HFFc6 (cell line): ENCODE data around the gene TEDC1. TPM values are rescaled to one million over a fixed set of nuclear protein-coding genes. Genes with fewer than 3 reads are reported as not detected.

Experiments
- DNase-seq: peaks from one replicate; pipeline ENCODE4 v3.0.0-alpha.2; 2018
- H3K27ac Mint-ChIP-seq: 2 replicates; pipeline ENCODE4 v1.8.0; 2020; ENCODE audit warnings: mild to moderate bottlenecking, mixed read lengths
- H3K27me3 Mint-ChIP-seq: 2 replicates; pipeline ENCODE4 v1.8.0; 2021; ENCODE audit warnings: mild to moderate bottlenecking, moderate library complexity, mixed read lengths; ENCODE audit not compliant: insufficient read depth
- H3K36me3 Mint-ChIP-seq: 2 replicates; pipeline ENCODE4 v1.8.0; 2021; ENCODE audit warnings: low read depth, mixed read lengths
- H3K4me1 Mint-ChIP-seq: 2 replicates; pipeline ENCODE4 v1.8.0; 2020; ENCODE audit warnings: low read depth, mixed read lengths
- H3K4me3 Mint-ChIP-seq: 2 replicates; pipeline ENCODE4 v1.8.0; 2020; ENCODE audit warnings: mild to moderate bottlenecking, moderate library complexity, mixed read lengths
- H3K9me3 Mint-ChIP-seq: 2 replicates; pipeline ENCODE4 v1.8.0; 2020; ENCODE audit warnings: mild to moderate bottlenecking, mixed read lengths
- long read RNA-seq: library from polyadenylated mRNA; unstranded; transcript quantifications from one replicate; pipeline ENCODE4 v2.0.0, GENCODE V29; 2019
- total RNA-seq, 6 experiments: library from RNA; stranded (reverse); fragmentation: NEBNext Ultra II Directional; extraction: Animal tissue kit (Norgen Biotek cat#: 25700); gene quantifications; 2 replicates in 1 of 6; 3 replicates in 5 of 6; pipeline ENCODE4 v1.2.3, GENCODE V29; 2021
- TF ChIP-seq, protein P1 (sequence below): fragments of 200-600 bp; sonication (generic); IDR thresholded peaks from 2 replicates; pipeline ENCODE4 v1.5.0; 2021; ENCODE audit warnings: antibody characterized with exemption, mild to moderate bottlenecking

Gene TEDC1, protein sequence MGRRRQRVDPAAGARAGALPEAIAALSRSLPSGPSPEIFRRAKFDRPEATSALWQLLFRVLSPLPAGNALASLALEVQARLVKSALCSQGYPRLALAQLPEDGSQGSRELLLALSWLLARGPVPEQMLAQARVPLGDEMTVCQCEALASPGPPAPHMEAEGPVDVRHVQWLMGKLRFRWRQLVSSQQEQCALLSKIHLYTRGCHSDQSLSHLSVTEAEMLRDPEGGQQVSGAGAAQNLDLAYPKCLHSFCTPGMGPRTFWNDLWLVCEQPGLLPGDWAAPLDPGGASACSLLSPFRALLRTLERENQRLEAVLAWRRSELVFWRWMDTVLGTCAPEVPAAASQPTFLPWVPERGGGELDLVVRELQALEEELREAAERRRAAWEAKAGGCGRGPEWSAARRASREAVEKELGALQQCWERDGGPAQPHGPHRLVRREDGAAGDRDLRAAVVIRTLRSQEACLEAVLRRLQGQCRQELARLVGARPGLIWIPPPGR
- total RNA-seq: 10 to 100 TPM in 5 of 6 experiments, 1 to 10 TPM in 1; 9.1 to 12.9 (median 12.7) TPM
- long read RNA-seq, partial matches to known transcripts: 0 of 5 reads
- long read RNA-seq, other reads (novel, unspliced or antisense): 2 of 5 reads

DNA sequence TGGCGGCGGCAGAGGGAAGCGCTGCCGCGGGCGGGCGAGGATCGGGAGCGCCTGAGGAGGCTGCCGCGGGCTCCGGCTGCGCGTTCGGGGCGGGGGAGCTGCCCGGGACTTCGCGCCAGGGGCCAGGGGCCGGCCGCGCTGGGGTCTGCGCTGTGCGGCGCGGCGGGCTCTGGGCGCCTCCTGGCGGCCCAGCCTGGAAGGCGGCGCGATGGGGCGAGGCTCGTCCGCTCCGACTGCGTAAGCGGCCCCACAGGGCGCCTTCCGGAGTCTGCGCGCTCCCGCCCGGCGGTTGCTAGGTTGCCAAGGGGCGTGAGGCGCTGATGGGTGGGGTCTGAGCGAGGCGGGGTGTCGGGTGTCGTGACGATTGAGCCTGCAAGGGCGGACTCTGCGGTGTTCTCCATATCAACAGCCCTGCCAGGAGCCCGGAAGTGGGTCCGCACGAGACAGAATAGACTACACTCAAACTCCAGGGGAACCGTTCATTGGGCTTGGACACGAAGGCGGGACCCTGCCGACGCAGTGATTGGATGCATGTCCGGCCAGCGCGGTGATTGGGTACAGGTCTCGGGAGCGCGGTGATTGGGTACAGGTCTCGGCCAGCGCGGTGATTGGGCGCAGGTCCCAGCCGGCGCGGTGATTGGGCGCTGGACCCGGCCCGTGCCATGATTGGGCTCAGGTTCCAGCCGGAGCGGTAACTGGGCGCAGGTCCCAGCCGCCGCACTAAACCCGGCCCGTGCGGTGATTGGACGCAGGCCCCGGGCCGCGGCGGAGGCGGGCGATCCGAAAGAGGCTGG is at the start of gene TEDC1:
TEDC1 (plus strand) TSS at position 675 of the 794 bp plus-strand sequence. CDS start 130 bp downstream, outside the sequence.
- Mint-ChIP-seq H3K4me3 (peak within 1 kb of the TSS; percentile 87), H3K27me3 (peaks cover 7% of the 10 kb centered on the region), H3K9me3 (no peaks in the 10 kb centered on the region), H3K27ac (peak within 1 kb of the TSS; percentile 89), H3K36me3 (no peaks in the 10 kb centered on the region), H3K4me1 (peaks cover 11% of the 10 kb centered on the region)
- peak; percentile 100 for DNase-seq
- TF ChIP-seq, protein P1, sequence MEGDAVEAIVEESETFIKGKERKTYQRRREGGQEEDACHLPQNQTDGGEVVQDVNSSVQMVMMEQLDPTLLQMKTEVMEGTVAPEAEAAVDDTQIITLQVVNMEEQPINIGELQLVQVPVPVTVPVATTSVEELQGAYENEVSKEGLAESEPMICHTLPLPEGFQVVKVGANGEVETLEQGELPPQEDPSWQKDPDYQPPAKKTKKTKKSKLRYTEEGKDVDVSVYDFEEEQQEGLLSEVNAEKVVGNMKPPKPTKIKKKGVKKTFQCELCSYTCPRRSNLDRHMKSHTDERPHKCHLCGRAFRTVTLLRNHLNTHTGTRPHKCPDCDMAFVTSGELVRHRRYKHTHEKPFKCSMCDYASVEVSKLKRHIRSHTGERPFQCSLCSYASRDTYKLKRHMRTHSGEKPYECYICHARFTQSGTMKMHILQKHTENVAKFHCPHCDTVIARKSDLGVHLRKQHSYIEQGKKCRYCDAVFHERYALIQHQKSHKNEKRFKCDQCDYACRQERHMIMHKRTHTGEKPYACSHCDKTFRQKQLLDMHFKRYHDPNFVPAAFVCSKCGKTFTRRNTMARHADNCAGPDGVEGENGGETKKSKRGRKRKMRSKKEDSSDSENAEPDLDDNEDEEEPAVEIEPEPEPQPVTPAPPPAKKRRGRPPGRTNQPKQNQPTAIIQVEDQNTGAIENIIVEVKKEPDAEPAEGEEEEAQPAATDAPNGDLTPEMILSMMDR: peak; percentile 87

DNA sequence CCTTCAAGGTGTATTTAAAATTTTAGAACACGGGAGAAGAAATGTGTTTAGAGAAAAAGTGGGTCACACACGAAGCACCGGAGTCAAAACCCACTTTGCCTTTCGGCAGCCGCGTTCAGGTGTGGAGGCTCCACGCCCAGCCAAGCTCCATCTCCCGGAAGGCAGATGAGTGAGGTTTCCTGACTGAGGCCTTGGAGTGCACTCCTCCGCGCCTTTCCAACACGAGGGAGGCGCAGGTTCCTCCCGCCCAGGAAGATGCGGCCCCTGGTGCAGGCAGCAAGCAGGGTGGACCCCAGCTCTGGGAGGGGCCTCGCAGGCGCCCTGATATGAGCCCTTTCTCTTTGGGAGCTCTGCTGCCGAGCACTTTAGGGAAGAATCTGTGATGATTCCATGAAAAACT is 48.9 kb upstream of the TEDC1 start:
- no peak for DNase-seq
- H3K27me3 Mint-ChIP-seq: peaks cover 1% of the 10 kb centered on the region
- H3K36me3 Mint-ChIP-seq: no peaks in the 10 kb centered on the region
- H3K4me1 Mint-ChIP-seq: no peaks in the 10 kb centered on the region
- TF ChIP-seq, protein P1: no peak
- H3K27ac Mint-ChIP-seq: no peak overlapping the region
- H3K9me3 Mint-ChIP-seq: no peaks in the 10 kb centered on the region
- H3K4me3 Mint-ChIP-seq: no peak overlapping the region

DNA sequence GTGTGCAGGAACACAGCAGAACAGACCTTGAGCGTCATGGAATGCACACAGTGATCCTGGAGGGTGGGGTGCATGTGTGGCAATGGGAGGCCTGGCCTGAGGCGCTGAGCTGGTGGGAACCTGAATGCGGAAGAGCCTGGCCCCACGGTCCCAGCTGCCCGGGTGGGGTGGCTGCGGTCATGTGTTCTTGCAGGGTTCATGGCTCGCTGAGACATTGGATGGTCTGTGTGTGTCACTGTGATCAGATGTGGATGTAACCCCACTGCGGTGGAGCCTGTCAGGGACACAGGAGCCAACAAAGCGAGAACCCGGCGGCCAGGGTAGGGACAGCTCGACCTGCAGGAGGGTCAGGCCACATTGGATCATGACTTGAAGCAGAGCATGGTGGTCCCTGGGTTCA is 48.2 kb upstream of the TEDC1 start:
- H3K27me3 Mint-ChIP-seq: peaks cover 2% of the 10 kb centered on the region
- H3K9me3 Mint-ChIP-seq: no peaks in the 10 kb centered on the region
- no peak overlapping the region for H3K4me3 Mint-ChIP-seq
- TF ChIP-seq, protein P1: no peak
- no peak overlapping the region for H3K27ac Mint-ChIP-seq
- DNase-seq: no peak
- no peaks in the 10 kb centered on the region for H3K4me1 Mint-ChIP-seq
- H3K36me3 Mint-ChIP-seq: no peaks in the 10 kb centered on the region

DNA sequence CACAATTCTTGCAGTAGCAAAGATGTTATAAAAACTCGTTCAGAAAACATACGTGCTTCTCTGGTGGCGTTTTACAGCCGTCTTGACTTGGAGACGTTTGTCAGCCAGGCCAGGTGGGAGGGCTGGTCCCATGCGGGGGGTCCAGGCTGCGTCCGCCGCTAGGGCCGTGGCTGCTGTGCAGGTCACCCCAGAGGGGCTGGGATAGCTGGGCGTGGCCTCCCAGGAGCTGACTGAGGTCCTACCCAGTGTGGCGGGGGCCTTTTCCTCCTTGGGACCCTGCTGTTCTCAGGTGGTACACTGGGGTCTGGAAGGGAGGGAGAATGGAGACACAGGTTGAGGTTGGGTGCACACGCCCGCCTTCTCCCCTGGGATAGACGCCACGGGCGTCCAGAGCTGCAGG is 46.2 kb upstream of the TEDC1 start:
- DNase-seq: no peak
- Mint-ChIP-seq H3K36me3 (no peaks in the 10 kb centered on the region), H3K27me3 (peaks cover 2% of the 10 kb centered on the region), H3K9me3 (no peaks in the 10 kb centered on the region), H3K27ac (no peak overlapping the region), H3K4me3 (no peak overlapping the region), H3K4me1 (no peaks in the 10 kb centered on the region)
- TF ChIP-seq, protein P1: no peak

DNA sequence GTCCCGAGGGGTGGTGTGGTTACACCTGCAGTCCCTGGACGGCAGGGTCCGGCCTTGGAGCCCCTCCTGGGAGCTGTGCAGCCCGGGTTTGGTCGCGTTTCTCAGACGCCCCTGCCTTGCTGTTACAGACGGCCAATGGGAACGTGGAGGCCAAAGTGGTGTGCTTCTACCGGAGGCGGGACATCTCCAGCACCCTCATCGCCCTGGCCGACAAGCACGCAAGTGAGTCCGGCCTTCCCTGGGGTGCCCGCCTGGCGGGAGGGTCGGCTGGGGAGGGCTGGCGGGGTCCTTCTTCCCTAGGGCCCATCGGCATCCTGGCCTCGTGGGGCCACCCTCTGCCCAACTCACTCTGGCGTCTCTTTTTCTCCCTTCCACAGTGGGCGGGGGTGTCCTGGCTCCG is 45.8 kb upstream of the TEDC1 start:
- no peak for DNase-seq
- H3K27ac Mint-ChIP-seq: no peak overlapping the region
- no peaks in the 10 kb centered on the region for H3K4me1 Mint-ChIP-seq
- H3K36me3 Mint-ChIP-seq: no peaks in the 10 kb centered on the region
- TF ChIP-seq, protein P1: no peak
- H3K4me3 Mint-ChIP-seq: no peak overlapping the region
- H3K27me3 Mint-ChIP-seq: peaks cover 2% of the 10 kb centered on the region
- no peaks in the 10 kb centered on the region for H3K9me3 Mint-ChIP-seq
